ENCODE measurements around the gene PERP. TPM values are rescaled to one million over a fixed set of nuclear protein-coding genes. Genes with fewer than 3 reads are reported as not detected.
A peak's percentile ranks its signal among the peaks of the same experiment; 100 is the strongest.
"Not testable (repeated sequence)": the region's sequence is repeated elsewhere in the genome, so short reads cannot be mapped to it uniquely, and the experiment has no call there.

PERP gene
- polyA plus RNA-seq, 1 donor = 77.6 TPM

GRCh38 chr6:138119229-138119628, 12.0 kb upstream of the PERP start:
- H3K36me3 ChIP-seq (ENCODE audit: control insufficient read depth, insufficient read depth, low read length); H3K4me1 ChIP-seq (ENCODE audit: control insufficient read depth, insufficient read depth, low read length); H3K27ac ChIP-seq (ENCODE audit: low read length); H3K4me3 ChIP-seq (ENCODE audit: low read length); H3K9me3 ChIP-seq (ENCODE audit: control insufficient read depth, low read depth, low read length); H3K27me3 ChIP-seq (ENCODE audit: control insufficient read depth, insufficient read depth, low read length); DNase-seq: not testable (repeated sequence)
- no CpG with 5 or more reads among the region's 1 CpG for WGBS (ENCODE audit: insufficient coverage, low lambda C conversion rate)

GRCh38 chr6:138117376-138117914, 10.2 kb upstream of the PERP start:
- Histone ChIP-seq H3K9me3 (ENCODE audit: control insufficient read depth, low read depth, low read length) (no peaks in the 10 kb centered on the region), H3K4me3 (ENCODE audit: low read length) (no peak overlapping the region), H3K4me1 (ENCODE audit: control insufficient read depth, insufficient read depth, low read length) (no peaks in the 10 kb centered on the region), H3K36me3 (ENCODE audit: control insufficient read depth, insufficient read depth, low read length) (no peaks in the 10 kb centered on the region), H3K27me3 (ENCODE audit: control insufficient read depth, insufficient read depth, low read length) (no peaks in the 10 kb centered on the region), H3K27ac (ENCODE audit: low read length) (no peak overlapping the region)
- WGBS (ENCODE audit: insufficient coverage, low lambda C conversion rate) = 83% methylated on average over 1 of the region's 8 CpGs
- DNase-seq = no peak

GRCh38 chr6:138116661-138116999, 9.4 kb upstream of the PERP start:
- Histone ChIP-seq H3K27me3 (ENCODE audit: control insufficient read depth, insufficient read depth, low read length) (no peaks in the 10 kb centered on the region), H3K4me1 (ENCODE audit: control insufficient read depth, insufficient read depth, low read length) (no peaks in the 10 kb centered on the region), H3K36me3 (ENCODE audit: control insufficient read depth, insufficient read depth, low read length) (no peaks in the 10 kb centered on the region), H3K9me3 (ENCODE audit: control insufficient read depth, low read depth, low read length) (no peaks in the 10 kb centered on the region), H3K27ac (ENCODE audit: low read length) (no peak overlapping the region), H3K4me3 (ENCODE audit: low read length) (no peak overlapping the region)
- DNase-seq = no peak
- WGBS (ENCODE audit: insufficient coverage, low lambda C conversion rate) = no CpG with 5 or more reads among the region's 3 CpGs

- Histone ChIP-seq H3K4me3 (ENCODE audit: low read length) (no peak overlapping the region), H3K4me1 (ENCODE audit: control insufficient read depth, insufficient read depth, low read length) (no peaks in the 10 kb centered on the region), H3K27ac (ENCODE audit: low read length) (no peak overlapping the region), H3K36me3 (ENCODE audit: control insufficient read depth, insufficient read depth, low read length) (no peaks in the 10 kb centered on the region), H3K9me3 (ENCODE audit: control insufficient read depth, low read depth, low read length) (no peaks in the 10 kb centered on the region), H3K27me3 (ENCODE audit: control insufficient read depth, insufficient read depth, low read length) (no peaks in the 10 kb centered on the region)
- peak; percentile 52 to 63 for DNase-seq
- 0% methylated on average over 3 of the region's 13 CpGs for WGBS (ENCODE audit: insufficient coverage, low lambda C conversion rate)
Observed at GRCh38 chr6:138115877-138116660, 8.8 kb upstream of the PERP start.

GRCh38 chr6:138115201-138115600, 8.0 kb upstream of the PERP start:
- DNase-seq = no peak
- Histone ChIP-seq H3K4me3 (ENCODE audit: low read length) (no peak overlapping the region), H3K27me3 (ENCODE audit: control insufficient read depth, insufficient read depth, low read length) (no peaks in the 10 kb centered on the region), H3K4me1 (ENCODE audit: control insufficient read depth, insufficient read depth, low read length) (no peaks in the 10 kb centered on the region), H3K36me3 (ENCODE audit: control insufficient read depth, insufficient read depth, low read length) (no peaks in the 10 kb centered on the region), H3K9me3 (ENCODE audit: control insufficient read depth, low read depth, low read length) (no peaks in the 10 kb centered on the region), H3K27ac (ENCODE audit: low read length) (no peak overlapping the region)
- WGBS (ENCODE audit: insufficient coverage, low lambda C conversion rate) = 20% methylated on average over 1 of the region's 7 CpGs

GRCh38 chr6:138113588-138114210, 6.5 kb upstream of the PERP start:
- Histone ChIP-seq H3K4me1 (ENCODE audit: control insufficient read depth, insufficient read depth, low read length) (no peaks in the 10 kb centered on the region), H3K27me3 (ENCODE audit: control insufficient read depth, insufficient read depth, low read length) (no peaks in the 10 kb centered on the region), H3K4me3 (ENCODE audit: low read length) (no peak overlapping the region), H3K36me3 (ENCODE audit: control insufficient read depth, insufficient read depth, low read length) (no peaks in the 10 kb centered on the region), H3K27ac (ENCODE audit: low read length) (no peak overlapping the region), H3K9me3 (ENCODE audit: control insufficient read depth, low read depth, low read length) (no peaks in the 10 kb centered on the region)
- WGBS (ENCODE audit: insufficient coverage, low lambda C conversion rate) = no CpG with 5 or more reads among the region's 3 CpGs
- no peak for DNase-seq

GRCh38 chr6:138110229-138110628, 3.0 kb upstream of the PERP start:
- no peak for DNase-seq
- Histone ChIP-seq H3K9me3 (ENCODE audit: control insufficient read depth, low read depth, low read length) (no peaks in the 10 kb centered on the region), H3K27me3 (ENCODE audit: control insufficient read depth, insufficient read depth, low read length) (peaks cover 18% of the 10 kb centered on the region), H3K4me1 (ENCODE audit: control insufficient read depth, insufficient read depth, low read length) (peaks cover 4% of the 10 kb centered on the region), H3K27ac (ENCODE audit: low read length) (no peak overlapping the region), H3K4me3 (ENCODE audit: low read length) (no peak overlapping the region), H3K36me3 (ENCODE audit: control insufficient read depth, insufficient read depth, low read length) (no peaks in the 10 kb centered on the region)
- WGBS (ENCODE audit: insufficient coverage, low lambda C conversion rate) = no CpG with 5 or more reads among the region's 3 CpGs

GRCh38 chr6:138109042-138109997, 2.1 kb upstream of the PERP start:
- Histone ChIP-seq H3K27ac (ENCODE audit: low read length) (no peak overlapping the region), H3K4me3 (ENCODE audit: low read length) (no peak overlapping the region), H3K9me3 (ENCODE audit: control insufficient read depth, low read depth, low read length) (no peaks in the 10 kb centered on the region), H3K36me3 (ENCODE audit: control insufficient read depth, insufficient read depth, low read length) (no peaks in the 10 kb centered on the region), H3K27me3 (ENCODE audit: control insufficient read depth, insufficient read depth, low read length) (peaks cover 18% of the 10 kb centered on the region), H3K4me1 (ENCODE audit: control insufficient read depth, insufficient read depth, low read length) (peaks cover 10% of the 10 kb centered on the region)
- DNase-seq = peak; percentile 63 to 70
- WGBS (ENCODE audit: insufficient coverage, low lambda C conversion rate) = no CpG with 5 or more reads among the region's 7 CpGs

GRCh38 chr6:138107752-138108592, 753 bp upstream of the PERP start:
- 0% methylated on average over 2 of the region's 24 CpGs for WGBS (ENCODE audit: insufficient coverage, low lambda C conversion rate)
- DNase-seq = peak; percentile 88 to 92

More at GRCh38 chr6:138107752-138108592, 753 bp upstream of the PERP start:
- Histone ChIP-seq H3K27ac (ENCODE audit: low read length) (peak overlapping the region; percentile 94), H3K4me3 (ENCODE audit: low read length) (peak overlapping the region; percentile 86), H3K9me3 (ENCODE audit: control insufficient read depth, low read depth, low read length) (no peaks in the 10 kb centered on the region), H3K4me1 (ENCODE audit: control insufficient read depth, insufficient read depth, low read length) (peaks cover 10% of the 10 kb centered on the region), H3K36me3 (ENCODE audit: control insufficient read depth, insufficient read depth, low read length) (no peaks in the 10 kb centered on the region), H3K27me3 (ENCODE audit: control insufficient read depth, insufficient read depth, low read length) (peaks cover 18% of the 10 kb centered on the region)

Measured in large intestine (tissue), 3 donors.